ENCODE results near the gene ZNF735. TPM values are rescaled to one million over a fixed set of nuclear protein-coding genes. Genes with fewer than 3 reads are reported as not detected.
"Not testable (repeated sequence)": the region's sequence is repeated elsewhere in the genome, so short reads cannot be mapped to it uniquely, and the experiment has no call there.

Gene ZNF735
- not detected in 2 replicates for total RNA-seq (2014; rRNA removed; shearing (Covaris generic))
- not detected in 2 replicates for polyA plus RNA-seq (2016; fragmentation: Nextera tagmentation; extraction: Ambion mirVana)

- WGBS, 2 experiments (ENCODE audit: low coverage in 1 of 2, low lambda C conversion rate in 2 of 2, missing lambda C conversion rate in 2 of 2), result 53 to 56% methylated on average over 13 of the region's 13 CpGs
- Histone ChIP-seq H3K9me2 (ENCODE audit: insufficient read depth) (no peaks in the 10 kb centered on the region), H3K4me3 (no peak within 1 kb of the TSS), H3K79me2 (ENCODE audit: insufficient read depth) (no peaks in the 10 kb centered on the region), H4K20me1 (ENCODE audit: insufficient read depth) (no peaks in the 10 kb centered on the region), H3K9ac (no peak within 1 kb of the TSS), H3K4me2 (ENCODE audit: unreplicated experiment) (no peak within 1 kb of the TSS), H3F3A (ENCODE audit: insufficient read depth) (no peaks in the 10 kb centered on the region), H3K36me3 (ENCODE audit: low read depth) (no peaks in the 10 kb centered on the region), H3K4me1 (ENCODE audit: insufficient read depth) (no peaks in the 10 kb centered on the region), H2AFZ (no peak within 1 kb of the TSS), H3K27ac (no peak within 1 kb of the TSS), H3K27me3 (replicated peaks; ENCODE audit: insufficient read depth) (no peaks in the 10 kb centered on the region), H3K9me3 (ENCODE audit: low read depth) (no peaks in the 10 kb centered on the region)
- TF ChIP-seq EZH2 (IDR thresholded peaks at IDR 0.05; ENCODE audit: insufficient read depth, poor library complexity, severe bottlenecking) (no peak), EZH2phosphoT487 (IDR thresholded peaks at IDR 0.05; ENCODE audit: insufficient read depth, low read depth) (no peak)
- no peak for DNase-seq
- in situ Hi-C loops (cut with MboI), result loop anchor here (10.0 kb wide), 1 partner anchor 62 kb away; no protein-coding TSS in a partner anchor
Measured at GRCh38 chr7:64206903-64207302, at the start of gene ZNF735. Gene ZNF735 (plus strand): TSS chr7:64207203. CDS start chr7:64207203, 0 bp downstream.

GRCh38 chr7:64170974-64171373 lies 36.0 kb upstream of the ZNF735 start:
- H3K9me3 ChIP-seq (ENCODE audit: low read depth); in situ Hi-C loops (cut with MboI); H4K20me1 ChIP-seq (ENCODE audit: insufficient read depth); H3K9ac ChIP-seq; H3K79me2 ChIP-seq (ENCODE audit: insufficient read depth); DNase-seq; H2AFZ ChIP-seq; H3K27ac ChIP-seq; H3F3A ChIP-seq (ENCODE audit: insufficient read depth); H3K36me3 ChIP-seq (ENCODE audit: low read depth); H3K27me3 ChIP-seq (replicated peaks; ENCODE audit: insufficient read depth); H3K4me1 ChIP-seq (ENCODE audit: insufficient read depth); H3K4me3 ChIP-seq; H3K9me2 ChIP-seq (ENCODE audit: insufficient read depth); H3K4me2 ChIP-seq (ENCODE audit: unreplicated experiment): not testable (repeated sequence)
- WGBS, 2 experiments (ENCODE audit: low coverage in 1 of 2, low lambda C conversion rate in 2 of 2, missing lambda C conversion rate in 2 of 2), result 53 to 58% methylated on average over 2 of the region's 2 CpGs

- no peak overlapping the region for H3K27ac ChIP-seq
- H3K4me3 ChIP-seq, result no peak overlapping the region
- no peaks in the 10 kb centered on the region for H3K27me3 ChIP-seq (replicated peaks; ENCODE audit: insufficient read depth)
- H3K4me1 ChIP-seq (ENCODE audit: insufficient read depth), result no peaks in the 10 kb centered on the region
- no peak for DNase-seq
- H3K4me2 ChIP-seq (ENCODE audit: unreplicated experiment), result no peak overlapping the region
- H3F3A ChIP-seq (ENCODE audit: insufficient read depth), result no peaks in the 10 kb centered on the region
- TF ChIP-seq EZH2 (IDR thresholded peaks at IDR 0.05; ENCODE audit: insufficient read depth, poor library complexity, severe bottlenecking), result no peak
- TF ChIP-seq EZH2phosphoT487 (IDR thresholded peaks at IDR 0.05; ENCODE audit: insufficient read depth, low read depth), result no peak
- H3K9ac ChIP-seq, result no peak overlapping the region
- H3K36me3 ChIP-seq (ENCODE audit: low read depth), result no peaks in the 10 kb centered on the region
- H4K20me1 ChIP-seq (ENCODE audit: insufficient read depth), result no peaks in the 10 kb centered on the region
- H3K9me3 ChIP-seq (ENCODE audit: low read depth), result no peaks in the 10 kb centered on the region
- no peak overlapping the region for H2AFZ ChIP-seq
- WGBS, 2 experiments (ENCODE audit: low coverage in 1 of 2, low lambda C conversion rate in 2 of 2, missing lambda C conversion rate in 2 of 2), result 11 to 20% methylated on average over 4 to 5 of the region's 5 CpGs
- H3K9me2 ChIP-seq (ENCODE audit: insufficient read depth), result no peaks in the 10 kb centered on the region
- H3K79me2 ChIP-seq (ENCODE audit: insufficient read depth), result no peaks in the 10 kb centered on the region
- in situ Hi-C loops (cut with MboI), result no loop called here
Measured at GRCh38 chr7:64174328-64174727, 32.7 kb upstream of the ZNF735 start.

GRCh38 chr7:64174941-64175340 lies 32.1 kb upstream of the ZNF735 start:
- no peaks in the 10 kb centered on the region for H3K79me2 ChIP-seq (ENCODE audit: insufficient read depth)
- no peak overlapping the region for H3K4me2 ChIP-seq (ENCODE audit: unreplicated experiment)
- no peak for TF ChIP-seq EZH2 (IDR thresholded peaks at IDR 0.05; ENCODE audit: insufficient read depth, poor library complexity, severe bottlenecking)
- TF ChIP-seq EZH2phosphoT487 (IDR thresholded peaks at IDR 0.05; ENCODE audit: insufficient read depth, low read depth), result no peak
- no peaks in the 10 kb centered on the region for H3K4me1 ChIP-seq (ENCODE audit: insufficient read depth)
- no peak for DNase-seq
- H4K20me1 ChIP-seq (ENCODE audit: insufficient read depth), result no peaks in the 10 kb centered on the region
- in situ Hi-C loops (cut with MboI), result no loop called here
- WGBS, 2 experiments (ENCODE audit: low coverage in 1 of 2, low lambda C conversion rate in 2 of 2, missing lambda C conversion rate in 2 of 2), result 13 to 18% methylated on average over 7 of the region's 7 CpGs
- H3K36me3 ChIP-seq (ENCODE audit: low read depth), result no peaks in the 10 kb centered on the region
- H3F3A ChIP-seq (ENCODE audit: insufficient read depth), result no peaks in the 10 kb centered on the region
- no peak overlapping the region for H3K27ac ChIP-seq
- no peak overlapping the region for H3K9ac ChIP-seq
- no peaks in the 10 kb centered on the region for H3K9me2 ChIP-seq (ENCODE audit: insufficient read depth)
- H3K27me3 ChIP-seq (replicated peaks; ENCODE audit: insufficient read depth), result no peaks in the 10 kb centered on the region
- no peak overlapping the region for H2AFZ ChIP-seq
- H3K9me3 ChIP-seq (ENCODE audit: low read depth), result no peaks in the 10 kb centered on the region
- H3K4me3 ChIP-seq, result no peak overlapping the region

GRCh38 chr7:64180989-64181388 lies 26.0 kb upstream of the ZNF735 start:
- no peaks in the 10 kb centered on the region for H3K36me3 ChIP-seq (ENCODE audit: low read depth)
- DNase-seq, result peak; percentile 14
- no peaks in the 10 kb centered on the region for H3K9me3 ChIP-seq (ENCODE audit: low read depth)
- no peak overlapping the region for H3K9ac ChIP-seq
- TF ChIP-seq EZH2phosphoT487 (IDR thresholded peaks at IDR 0.05; ENCODE audit: insufficient read depth, low read depth) (no peak), EZH2 (IDR thresholded peaks at IDR 0.05; ENCODE audit: insufficient read depth, poor library complexity, severe bottlenecking) (no peak)
- H3K4me3 ChIP-seq, result no peak overlapping the region
- H3K27ac ChIP-seq, result no peak overlapping the region
- in situ Hi-C loops (cut with MboI), result no loop called here
- H4K20me1 ChIP-seq (ENCODE audit: insufficient read depth), result no peaks in the 10 kb centered on the region
- no peaks in the 10 kb centered on the region for H3K27me3 ChIP-seq (replicated peaks; ENCODE audit: insufficient read depth)
- no peak overlapping the region for H2AFZ ChIP-seq
- H3K9me2 ChIP-seq (ENCODE audit: insufficient read depth), result no peaks in the 10 kb centered on the region
- H3K4me2 ChIP-seq (ENCODE audit: unreplicated experiment), result no peak overlapping the region
- no peaks in the 10 kb centered on the region for H3F3A ChIP-seq (ENCODE audit: insufficient read depth)
- H3K4me1 ChIP-seq (ENCODE audit: insufficient read depth), result no peaks in the 10 kb centered on the region
- H3K79me2 ChIP-seq (ENCODE audit: insufficient read depth), result no peaks in the 10 kb centered on the region
- WGBS, 2 experiments (ENCODE audit: low coverage in 1 of 2, low lambda C conversion rate in 2 of 2, missing lambda C conversion rate in 2 of 2), result 36 to 38% methylated on average over 4 of the region's 4 CpGs

All from GM23248 (cell line).